Measurements from ENCODE around the gene BOD1L1. TPM values are rescaled to one million over a fixed set of nuclear protein-coding genes. Genes with fewer than 3 reads are reported as not detected.

BOD1L1 gene
- total RNA-seq, 2 donors from 2014 or later: 31.1 to 34.2 TPM

DNA sequence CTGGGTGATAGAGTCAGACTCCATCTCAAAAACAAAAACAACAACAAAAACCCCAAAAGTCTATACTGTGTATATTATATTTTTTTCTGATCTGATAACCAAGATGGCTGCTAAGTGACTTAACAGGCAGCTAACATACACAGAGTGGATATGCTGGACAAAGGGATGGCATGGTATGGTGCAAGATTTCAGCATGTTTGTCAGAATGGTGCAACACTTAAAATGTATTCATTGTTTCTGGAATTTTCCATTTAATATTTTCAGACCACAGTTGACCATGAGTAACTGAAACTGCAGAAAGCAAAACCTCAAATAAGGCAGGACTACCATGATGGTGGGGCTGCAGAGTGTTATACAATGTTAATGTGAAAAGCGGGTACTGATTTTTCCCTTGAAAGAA, 6.1 kb upstream of the BOD1L1 start:
- intact Hi-C loops (cut with DNase I): no loop called here
- no peak for DNase-seq (ENCODE audit: low spot score)

- intact Hi-C loops (cut with DNase I): no loop called here
- DNase-seq (ENCODE audit: low spot score): no peak
Observed at GRCh38 chr4:13627178-13627605, 333 bp downstream of the BOD1L1 start.

DNA sequence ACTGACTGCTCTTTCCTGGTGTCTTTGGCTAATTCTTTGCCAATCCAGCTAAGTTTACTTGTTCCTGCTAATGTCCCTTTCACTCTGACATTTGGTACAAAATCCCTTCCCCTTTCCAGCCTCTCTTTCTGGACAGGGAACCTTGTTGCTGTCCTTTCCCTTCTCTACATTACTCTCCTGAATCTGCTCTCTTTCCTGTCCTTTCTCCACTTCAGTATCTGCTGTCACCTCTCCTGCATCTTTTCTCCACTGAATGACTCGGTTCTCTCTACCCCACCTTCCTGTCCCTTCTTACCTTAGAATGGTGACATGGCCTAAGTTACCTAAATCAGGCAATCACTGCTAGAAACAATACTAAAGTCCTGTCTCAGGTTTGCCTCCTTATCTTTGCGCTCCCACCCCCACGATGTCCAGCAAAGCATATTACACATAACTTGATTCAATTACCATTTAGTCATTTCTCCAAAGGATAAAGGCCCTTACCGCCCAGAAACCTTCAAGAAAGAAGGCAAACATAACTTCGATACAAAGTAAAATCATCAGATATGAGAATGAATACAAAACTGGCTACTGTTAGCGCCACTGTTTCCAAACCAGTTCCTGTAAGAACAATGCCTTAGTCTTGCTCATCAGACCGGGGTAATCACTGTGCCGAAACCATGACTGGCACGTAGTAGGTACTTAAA, 890 bp downstream of the BOD1L1 start:
- no peak for DNase-seq (ENCODE audit: low spot score)
- intact Hi-C loops (cut with DNase I): no loop called here

GRCh38 chr4:13618212-13618806, 9.2 kb downstream of the BOD1L1 start:
- intact Hi-C loops (cut with DNase I): no loop called here
- no peak for DNase-seq (ENCODE audit: low spot score)

DNA sequence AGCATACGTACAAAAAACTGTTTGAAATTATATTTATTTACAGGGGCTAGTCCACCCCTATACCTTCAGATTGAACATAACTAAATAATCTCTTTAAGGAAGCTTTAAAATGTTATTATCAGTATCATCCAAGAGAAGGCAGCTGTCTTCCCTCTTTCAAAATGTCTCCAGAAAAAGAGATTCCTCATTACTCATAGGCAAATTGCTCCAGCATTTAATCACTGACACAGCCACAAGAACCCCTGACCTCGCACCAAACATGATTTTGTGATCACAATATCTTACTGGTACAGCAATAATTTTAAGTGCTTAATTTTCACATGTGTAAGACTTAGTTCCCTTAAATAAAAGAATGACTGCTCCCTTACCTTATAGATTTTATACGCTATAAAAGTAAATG, 9.7 kb downstream of the BOD1L1 start:
- intact Hi-C loops (cut with DNase I): no loop called here
- no peak for DNase-seq (ENCODE audit: low spot score)

- intact Hi-C loops (cut with DNase I): no loop called here
- no peak for DNase-seq (ENCODE audit: low spot score)
Observed at GRCh38 chr4:13616597-13616996, 10.9 kb downstream of the BOD1L1 start.

DNA sequence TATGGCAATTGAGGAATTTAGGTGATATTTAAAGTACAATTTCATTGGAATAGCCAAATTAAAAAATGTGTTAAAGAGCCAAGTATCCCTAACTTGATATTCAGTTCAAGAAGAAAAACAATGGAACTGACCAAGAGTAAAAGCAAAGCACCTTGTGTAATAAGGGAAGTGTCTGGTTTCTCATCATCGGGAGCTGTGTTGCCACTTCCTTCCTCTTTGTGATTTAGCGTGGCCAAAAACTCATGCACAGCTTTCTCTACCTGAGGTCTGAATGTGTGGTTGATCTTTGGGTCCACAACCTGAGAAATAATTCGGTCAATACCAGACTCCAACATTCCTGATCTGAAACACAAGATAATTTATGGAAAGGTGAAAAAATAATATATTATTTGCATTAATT, 12.4 kb downstream of the BOD1L1 start:
- intact Hi-C loops (cut with DNase I): no loop called here
- DNase-seq (ENCODE audit: low spot score): no peak

DNA sequence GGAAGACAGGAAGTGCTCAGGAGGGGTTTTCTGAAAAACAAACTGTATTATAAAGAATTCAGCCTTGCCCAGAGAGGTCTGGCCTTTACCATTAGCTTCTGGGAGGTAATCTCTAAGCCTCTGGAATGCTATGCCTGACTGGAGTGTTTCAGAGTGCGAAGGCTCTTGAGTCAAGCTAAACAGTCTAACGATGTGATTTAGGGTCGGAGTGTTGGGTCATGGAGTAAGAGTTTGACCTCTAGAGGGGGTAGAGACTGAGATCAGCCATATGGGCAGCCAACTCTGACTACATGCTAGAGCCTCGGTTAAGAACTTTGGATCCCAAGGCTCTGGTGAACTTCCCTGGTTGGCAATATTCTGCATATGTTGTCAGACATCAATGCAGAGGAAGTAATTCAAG, 15.0 kb downstream of the BOD1L1 start:
- no peak for DNase-seq (ENCODE audit: low spot score)
- intact Hi-C loops (cut with DNase I): no loop called here

GRCh38 chr4:13611283-13611842, 16.2 kb downstream of the BOD1L1 start:
- no peak for DNase-seq (ENCODE audit: low spot score)
- intact Hi-C loops (cut with DNase I): loop anchor here in 1 of 2 donors (2.0 kb wide), 1 partner anchor 33 kb away; no protein-coding TSS in a partner anchor

- intact Hi-C loops (cut with DNase I): no loop called here
- no peak for DNase-seq (ENCODE audit: low spot score)
Observed at GRCh38 chr4:13605330-13605729, 22.2 kb downstream of the BOD1L1 start.

DNA sequence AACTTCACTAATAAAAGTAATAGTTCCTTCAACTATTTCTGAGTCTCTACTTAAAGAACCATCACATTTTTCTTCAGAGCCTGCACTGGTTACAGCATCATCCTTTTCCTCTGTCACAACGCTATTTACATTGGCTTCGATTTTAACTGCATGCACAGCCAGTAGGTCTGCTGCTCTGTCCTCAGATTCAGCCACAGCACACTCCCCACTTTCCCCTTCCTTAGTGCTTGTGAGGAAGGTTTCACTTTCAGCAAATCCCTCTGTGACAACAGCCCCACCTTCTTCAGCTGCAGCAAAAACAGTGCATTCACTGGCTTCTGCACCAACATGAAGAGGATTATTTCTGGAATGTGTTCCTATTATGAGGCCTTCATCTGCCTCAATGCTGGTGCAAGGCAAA, 25.7 kb downstream of the BOD1L1 start:
- intact Hi-C loops (cut with DNase I): no loop called here
- DNase-seq (ENCODE audit: low spot score): no peak

DNA sequence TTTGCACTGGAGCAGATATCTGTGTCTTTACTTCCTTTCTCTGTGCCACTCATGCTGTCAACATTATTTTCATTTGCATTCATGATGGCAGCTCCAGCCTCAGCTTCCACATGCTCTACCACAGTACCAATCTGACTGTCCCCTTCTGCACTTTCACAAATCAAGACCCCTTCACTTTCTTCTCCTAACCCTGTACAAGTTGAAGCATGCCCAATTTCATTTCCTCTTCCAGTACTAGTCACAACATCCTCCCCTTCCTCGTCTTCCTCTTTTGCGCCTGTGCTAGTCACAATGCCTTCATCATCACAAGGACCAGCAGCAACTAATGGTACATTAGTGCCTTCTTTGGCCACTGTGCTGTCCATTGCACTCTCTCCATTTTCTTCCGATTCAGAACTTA, 26.5 kb downstream of the BOD1L1 start:
- intact Hi-C loops (cut with DNase I): no loop called here

GRCh38 chr4:13599159-13599558, 28.4 kb downstream of the BOD1L1 start:
- DNase-seq (ENCODE audit: low spot score): no peak
- intact Hi-C loops (cut with DNase I): no loop called here

More for the DNA sequence above, 26.5 kb downstream of the BOD1L1 start:
- DNase-seq (ENCODE audit: low spot score): no peak

DNA sequence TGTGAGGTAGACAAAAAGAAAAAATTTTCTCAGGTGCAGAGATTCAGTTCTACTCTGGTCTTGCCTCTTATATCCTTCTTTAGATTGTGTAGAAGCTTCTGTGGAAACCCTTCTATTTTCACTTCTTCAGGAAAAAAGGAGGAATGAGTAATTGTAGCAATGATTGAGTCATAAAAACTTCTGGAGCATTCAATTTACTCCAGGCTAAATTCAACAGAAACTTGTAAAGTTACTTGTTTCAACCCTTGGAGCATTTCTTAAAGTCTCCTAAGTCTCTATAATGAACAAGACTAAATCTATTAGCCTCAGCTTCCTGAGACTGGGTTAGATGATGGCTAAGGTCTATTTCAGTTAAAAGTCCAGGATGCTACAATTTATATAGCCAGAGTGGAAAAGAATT, 29.9 kb downstream of the BOD1L1 start:
- intact Hi-C loops (cut with DNase I): no loop called here
- DNase-seq (ENCODE audit: low spot score): no peak

GRCh38 chr4:13597141-13597540, 30.4 kb downstream of the BOD1L1 start:
- no peak for DNase-seq (ENCODE audit: low spot score)
- intact Hi-C loops (cut with DNase I): no loop called here

DNA sequence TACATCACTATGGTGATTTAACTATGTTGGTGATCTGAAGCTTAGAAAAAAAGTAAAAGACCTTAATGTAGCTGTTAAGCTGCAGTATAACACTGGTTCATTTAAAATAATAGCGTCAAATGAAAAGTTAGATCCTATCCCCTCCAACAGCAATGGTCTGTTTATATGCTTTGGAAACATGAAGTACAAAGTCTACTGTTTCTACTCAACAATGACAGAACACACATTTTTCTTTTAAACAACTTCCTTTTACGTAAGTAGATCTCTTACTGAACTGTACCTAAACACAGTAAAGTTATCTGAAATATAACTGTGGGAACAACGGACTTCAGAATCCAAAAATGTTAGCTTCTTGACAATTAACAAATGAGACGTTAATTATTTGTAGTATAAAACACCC, 35.3 kb downstream of the BOD1L1 start:
- intact Hi-C loops (cut with DNase I): loop anchor here in 1 of 2 donors (5.0 kb wide), 1 partner anchor 445 kb away; no protein-coding TSS in a partner anchor
- no peak for DNase-seq (ENCODE audit: low spot score)

DNA sequence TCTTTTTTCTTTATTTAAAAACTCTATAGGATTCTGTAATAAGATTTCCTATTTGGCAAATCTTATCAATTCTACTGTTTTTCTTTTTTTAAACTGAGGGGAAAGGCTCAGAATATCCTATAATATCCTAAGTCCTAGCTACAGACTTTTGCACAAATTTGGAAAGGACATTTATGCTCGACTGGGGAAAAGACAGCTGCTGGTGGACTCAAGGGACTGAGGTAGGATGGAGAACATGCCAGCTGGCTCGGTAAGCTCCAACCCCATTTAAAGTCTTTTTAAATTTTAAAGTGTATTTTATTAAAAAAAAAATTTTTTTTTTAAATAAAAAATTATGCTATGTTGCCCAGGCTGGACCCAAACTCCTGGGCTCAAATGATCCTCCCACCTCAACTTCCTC, 36.8 kb downstream of the BOD1L1 start:
- no peak for DNase-seq (ENCODE audit: low spot score)
- intact Hi-C loops (cut with DNase I): loop anchor here in 1 of 2 donors (5.0 kb wide), 1 partner anchor 447 kb away; no protein-coding TSS in a partner anchor

DNA sequence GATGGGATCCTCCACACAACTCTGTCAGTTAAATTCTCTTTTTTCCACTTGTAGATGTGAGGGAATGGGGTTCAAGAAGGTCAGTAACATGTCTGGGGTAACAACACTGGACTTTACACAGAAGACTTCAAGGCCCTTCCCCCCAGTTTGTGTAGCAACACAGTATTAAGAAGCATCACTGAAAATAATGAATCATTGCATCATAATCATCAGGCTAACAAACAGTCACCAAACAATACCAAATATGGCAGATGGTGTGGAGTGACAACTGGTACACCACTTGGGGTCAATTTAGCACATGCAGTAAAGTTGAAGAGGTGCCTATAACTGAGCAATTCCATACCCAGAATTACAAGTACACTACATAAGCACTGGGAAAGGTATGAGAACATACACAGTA, 38.6 kb downstream of the BOD1L1 start:
- intact Hi-C loops (cut with DNase I): no loop called here
- no peak for DNase-seq (ENCODE audit: low spot score)

DNA sequence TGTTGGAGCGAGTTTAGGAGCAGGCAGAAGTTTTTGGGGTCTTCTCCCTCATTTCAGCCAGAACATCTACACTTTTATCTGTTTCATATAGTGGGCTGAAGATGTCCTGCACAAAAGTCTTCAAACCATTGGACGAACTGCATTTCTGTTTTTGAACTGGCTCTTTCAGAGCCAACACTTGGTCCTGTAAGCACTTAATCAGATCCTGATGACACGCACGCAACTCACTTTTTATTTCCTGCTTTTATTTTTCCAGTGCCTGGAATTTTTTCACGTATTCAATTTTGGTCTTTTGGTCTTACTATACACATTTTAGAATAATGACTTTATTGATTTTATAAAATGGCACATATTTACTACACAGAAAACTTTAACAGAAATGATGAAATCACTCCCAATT, 43.0 kb downstream of the BOD1L1 start:
- intact Hi-C loops (cut with DNase I): no loop called here
- no peak for DNase-seq (ENCODE audit: low spot score)

DNA sequence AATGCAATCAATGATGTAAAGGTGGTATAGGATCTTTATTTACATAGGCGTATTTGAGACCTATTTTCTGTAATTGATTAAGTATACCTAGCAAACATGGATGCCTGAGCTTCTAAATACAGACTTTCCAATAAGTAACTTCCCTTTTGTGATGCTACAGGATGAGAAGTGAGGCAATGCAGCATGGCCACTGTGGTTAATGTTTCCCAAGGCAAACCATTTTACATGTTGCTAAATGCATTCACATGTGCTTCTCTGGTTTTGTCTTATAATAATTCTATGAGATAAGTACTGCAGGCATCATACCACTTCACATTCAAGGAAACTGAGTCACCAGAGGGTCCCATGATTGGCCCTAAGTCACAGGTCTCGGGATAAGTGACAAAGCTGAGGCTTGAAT, 47.5 kb downstream of the BOD1L1 start:
- DNase-seq (ENCODE audit: low spot score): no peak
- intact Hi-C loops (cut with DNase I): no loop called here

DNA sequence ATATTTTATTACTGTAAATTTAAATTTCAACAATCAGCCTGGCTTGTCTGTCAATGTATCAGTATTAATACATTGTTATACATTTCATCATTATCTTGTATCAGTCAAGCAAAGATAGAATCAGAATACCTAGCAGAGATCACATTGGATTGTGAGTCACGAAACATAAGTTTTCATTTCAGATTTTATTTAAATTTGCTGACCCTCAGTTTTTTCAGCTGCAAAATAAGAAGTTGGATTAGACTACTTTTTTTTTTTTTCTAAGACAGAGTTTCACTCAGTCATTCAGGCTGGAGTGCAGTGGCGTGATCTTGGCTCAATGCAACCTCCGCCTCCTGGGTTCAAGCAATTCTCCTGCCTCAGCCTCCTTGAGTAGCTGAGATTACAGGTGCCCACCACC, 49.9 kb downstream of the BOD1L1 start:
- intact Hi-C loops (cut with DNase I): loop anchor here in 1 of 2 donors (2.0 kb wide), 1 partner anchor 33 kb away; no protein-coding TSS in a partner anchor
- no peak for DNase-seq (ENCODE audit: low spot score)

All from posterior vena cava (tissue), 2 donors.